Measurements from ENCODE around the gene PAK4. TPM values are rescaled to one million over a fixed set of nuclear protein-coding genes. Genes with fewer than 3 reads are reported as not detected.
A peak's percentile ranks its signal among the peaks of the same experiment; 100 is the strongest.

PAK4 gene
- total RNA-seq, 1 donor from 2014 or later = 73.9 TPM

DNA sequence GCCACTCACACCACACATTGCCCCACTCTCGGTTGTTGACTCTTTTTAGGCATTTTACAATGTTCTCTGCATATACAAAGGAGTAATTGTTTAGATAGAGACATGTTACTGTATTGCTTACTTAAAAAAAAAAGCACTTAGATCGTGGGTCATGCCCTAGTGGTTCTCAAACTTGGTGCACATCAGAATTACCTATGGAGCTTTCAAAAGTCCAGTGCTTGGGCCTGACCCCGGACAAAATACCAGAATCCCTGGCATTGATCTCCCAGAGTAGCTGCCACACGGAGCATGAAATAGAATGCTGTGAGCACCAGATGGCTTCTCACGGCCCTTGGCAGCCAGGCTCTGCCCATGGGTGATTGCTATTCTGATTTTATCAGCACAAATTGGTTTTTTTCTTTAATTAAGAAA lies 21.4 kb upstream of the PAK4 start:
- no peaks in the 10 kb centered on the region for H3K9me3 Mint-ChIP-seq (ENCODE audit: low read depth)
- no peak overlapping the region for H3K27ac Mint-ChIP-seq
- H3K4me3 Mint-ChIP-seq (ENCODE audit: low read depth) = no peak overlapping the region
- H3K36me3 Mint-ChIP-seq (ENCODE audit: insufficient read depth) = no peaks in the 10 kb centered on the region
- H3K27me3 Mint-ChIP-seq = peaks cover 8% of the 10 kb centered on the region
- TF ChIP-seq, protein P1, sequence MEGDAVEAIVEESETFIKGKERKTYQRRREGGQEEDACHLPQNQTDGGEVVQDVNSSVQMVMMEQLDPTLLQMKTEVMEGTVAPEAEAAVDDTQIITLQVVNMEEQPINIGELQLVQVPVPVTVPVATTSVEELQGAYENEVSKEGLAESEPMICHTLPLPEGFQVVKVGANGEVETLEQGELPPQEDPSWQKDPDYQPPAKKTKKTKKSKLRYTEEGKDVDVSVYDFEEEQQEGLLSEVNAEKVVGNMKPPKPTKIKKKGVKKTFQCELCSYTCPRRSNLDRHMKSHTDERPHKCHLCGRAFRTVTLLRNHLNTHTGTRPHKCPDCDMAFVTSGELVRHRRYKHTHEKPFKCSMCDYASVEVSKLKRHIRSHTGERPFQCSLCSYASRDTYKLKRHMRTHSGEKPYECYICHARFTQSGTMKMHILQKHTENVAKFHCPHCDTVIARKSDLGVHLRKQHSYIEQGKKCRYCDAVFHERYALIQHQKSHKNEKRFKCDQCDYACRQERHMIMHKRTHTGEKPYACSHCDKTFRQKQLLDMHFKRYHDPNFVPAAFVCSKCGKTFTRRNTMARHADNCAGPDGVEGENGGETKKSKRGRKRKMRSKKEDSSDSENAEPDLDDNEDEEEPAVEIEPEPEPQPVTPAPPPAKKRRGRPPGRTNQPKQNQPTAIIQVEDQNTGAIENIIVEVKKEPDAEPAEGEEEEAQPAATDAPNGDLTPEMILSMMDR (IDR thresholded peaks at IDR 0.05; ENCODE audit: unreplicated experiment) = no peak
- DNase-seq (ENCODE audit: low spot score, unreplicated experiment) = no peak
- no peaks in the 10 kb centered on the region for H3K4me1 Mint-ChIP-seq (ENCODE audit: low read depth)

DNA sequence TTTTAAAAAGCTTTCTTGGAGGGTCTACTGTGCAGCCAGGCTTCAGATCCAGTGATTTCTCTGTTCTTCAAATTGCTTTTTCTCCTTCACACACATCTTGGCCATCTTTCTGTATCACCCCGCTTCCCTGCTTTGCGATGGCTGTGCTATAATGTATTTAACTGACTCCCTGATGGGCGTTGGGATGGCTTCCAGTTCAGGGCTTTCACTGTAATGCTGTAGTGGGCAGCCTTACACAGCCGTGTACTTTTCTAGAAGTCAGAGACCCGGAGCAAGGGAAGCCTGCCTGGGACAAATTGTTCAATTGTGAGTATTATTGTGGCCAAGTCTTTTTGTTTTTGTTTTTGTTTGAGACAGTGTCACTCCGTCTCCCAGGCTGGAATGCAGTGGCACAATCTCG lies 19.4 kb upstream of the PAK4 start:
- no peak overlapping the region for H3K27ac Mint-ChIP-seq
- H3K36me3 Mint-ChIP-seq (ENCODE audit: insufficient read depth) = no peaks in the 10 kb centered on the region
- H3K4me3 Mint-ChIP-seq (ENCODE audit: low read depth) = no peak overlapping the region
- TF ChIP-seq, protein P1 (IDR thresholded peaks at IDR 0.05; ENCODE audit: unreplicated experiment) = no peak
- H3K27me3 Mint-ChIP-seq = peaks cover 8% of the 10 kb centered on the region
- no peaks in the 10 kb centered on the region for H3K9me3 Mint-ChIP-seq (ENCODE audit: low read depth)
- H3K4me1 Mint-ChIP-seq (ENCODE audit: low read depth) = no peaks in the 10 kb centered on the region
- no peak for DNase-seq (ENCODE audit: low spot score, unreplicated experiment)

DNA sequence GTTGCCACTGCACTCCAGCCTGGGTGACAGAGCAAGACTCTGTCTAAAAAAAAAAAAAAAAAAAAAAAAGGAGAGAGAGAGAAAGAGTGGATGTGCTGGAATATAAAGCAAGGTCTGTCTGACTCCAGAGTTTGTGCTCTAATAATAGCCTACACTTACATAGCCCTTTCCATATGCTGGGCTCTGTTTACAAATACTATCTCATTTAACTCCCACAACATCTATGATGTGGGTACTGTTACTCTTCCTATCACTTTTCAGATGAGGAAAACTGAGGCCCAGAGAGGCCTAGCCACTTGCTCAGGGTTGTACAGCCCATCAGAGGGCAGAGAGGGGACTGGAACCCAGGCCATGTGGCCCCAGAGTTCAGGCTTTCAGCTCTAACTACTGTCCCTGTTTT lies 15.9 kb upstream of the PAK4 start:
- H3K9me3 Mint-ChIP-seq (ENCODE audit: low read depth) = no peaks in the 10 kb centered on the region
- H3K4me1 Mint-ChIP-seq (ENCODE audit: low read depth) = peaks cover 8% of the 10 kb centered on the region
- H3K27ac Mint-ChIP-seq = no peak overlapping the region
- peaks cover 8% of the 10 kb centered on the region for H3K27me3 Mint-ChIP-seq
- H3K36me3 Mint-ChIP-seq (ENCODE audit: insufficient read depth) = no peaks in the 10 kb centered on the region
- DNase-seq (ENCODE audit: low spot score, unreplicated experiment) = no peak
- H3K4me3 Mint-ChIP-seq (ENCODE audit: low read depth) = no peak overlapping the region
- TF ChIP-seq, protein P1 (IDR thresholded peaks at IDR 0.05; ENCODE audit: unreplicated experiment) = no peak

DNA sequence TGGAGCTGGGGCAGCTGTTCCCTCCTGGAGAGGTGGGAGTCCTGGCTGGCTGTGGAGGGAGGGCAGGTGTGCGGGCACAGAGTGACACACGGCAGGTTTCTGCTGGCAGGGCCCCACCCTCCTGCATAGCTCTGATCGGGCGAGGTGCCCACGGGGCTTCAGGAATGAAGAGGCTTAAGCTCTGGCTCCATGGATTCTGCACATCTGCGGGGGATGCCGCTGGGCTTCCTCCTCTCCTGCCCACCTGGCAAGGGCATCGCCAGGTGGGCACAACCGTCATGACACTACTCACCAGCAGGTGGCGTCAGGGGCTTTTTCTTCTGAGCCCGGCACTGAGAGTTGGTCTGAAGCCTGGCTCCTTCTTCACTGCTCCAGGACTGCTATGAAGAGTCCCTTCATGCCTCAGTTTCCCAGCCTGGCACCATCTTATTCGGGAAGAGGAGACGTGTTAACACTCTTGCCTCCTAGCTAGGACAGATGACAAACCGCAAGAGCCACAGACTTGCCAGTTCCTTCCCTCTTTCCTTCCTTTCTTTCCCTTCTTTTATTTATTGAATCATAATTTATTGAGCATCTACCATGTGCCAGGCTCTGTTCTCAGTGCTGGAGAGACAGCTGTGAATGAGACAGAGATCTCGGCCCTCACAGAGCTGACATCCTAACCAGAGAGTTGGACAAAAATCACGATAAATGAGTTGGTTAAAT lies 15.2 kb upstream of the PAK4 start:
- no peaks in the 10 kb centered on the region for H3K36me3 Mint-ChIP-seq (ENCODE audit: insufficient read depth)
- no peak overlapping the region for H3K4me3 Mint-ChIP-seq (ENCODE audit: low read depth)
- no peak overlapping the region for H3K27ac Mint-ChIP-seq
- H3K4me1 Mint-ChIP-seq (ENCODE audit: low read depth) = peaks cover 8% of the 10 kb centered on the region
- peaks cover 8% of the 10 kb centered on the region for H3K27me3 Mint-ChIP-seq
- DNase-seq (ENCODE audit: low spot score, unreplicated experiment) = peak; percentile 47
- TF ChIP-seq, protein P1 (IDR thresholded peaks at IDR 0.05; ENCODE audit: unreplicated experiment) = peak; percentile 78
- no peaks in the 10 kb centered on the region for H3K9me3 Mint-ChIP-seq (ENCODE audit: low read depth)

GRCh38 chr19:39111593-39112199 lies 13.9 kb upstream of the PAK4 start:
- Mint-ChIP-seq H3K27me3 (no peaks in the 10 kb centered on the region), H3K36me3 (ENCODE audit: insufficient read depth) (no peaks in the 10 kb centered on the region), H3K9me3 (ENCODE audit: low read depth) (no peaks in the 10 kb centered on the region), H3K4me1 (ENCODE audit: low read depth) (peaks cover 8% of the 10 kb centered on the region), H3K4me3 (ENCODE audit: low read depth) (no peak overlapping the region), H3K27ac (no peak overlapping the region)
- TF ChIP-seq, protein P1 (IDR thresholded peaks at IDR 0.05; ENCODE audit: unreplicated experiment) = no peak
- DNase-seq (ENCODE audit: low spot score, unreplicated experiment) = no peak
